GM19463 (cell line): ENCODE measurements around the gene IL4R.

Experiments used
- ATAC-seq: cut with Tn5 transposase; IDR thresholded peaks from one replicate; pipeline ENCODE4 v1.9.1; 2021; ENCODE audit warnings: mild to moderate bottlenecking, moderate library complexity; ENCODE audit not compliant: unreplicated experiment

IL4R gene

DNA sequence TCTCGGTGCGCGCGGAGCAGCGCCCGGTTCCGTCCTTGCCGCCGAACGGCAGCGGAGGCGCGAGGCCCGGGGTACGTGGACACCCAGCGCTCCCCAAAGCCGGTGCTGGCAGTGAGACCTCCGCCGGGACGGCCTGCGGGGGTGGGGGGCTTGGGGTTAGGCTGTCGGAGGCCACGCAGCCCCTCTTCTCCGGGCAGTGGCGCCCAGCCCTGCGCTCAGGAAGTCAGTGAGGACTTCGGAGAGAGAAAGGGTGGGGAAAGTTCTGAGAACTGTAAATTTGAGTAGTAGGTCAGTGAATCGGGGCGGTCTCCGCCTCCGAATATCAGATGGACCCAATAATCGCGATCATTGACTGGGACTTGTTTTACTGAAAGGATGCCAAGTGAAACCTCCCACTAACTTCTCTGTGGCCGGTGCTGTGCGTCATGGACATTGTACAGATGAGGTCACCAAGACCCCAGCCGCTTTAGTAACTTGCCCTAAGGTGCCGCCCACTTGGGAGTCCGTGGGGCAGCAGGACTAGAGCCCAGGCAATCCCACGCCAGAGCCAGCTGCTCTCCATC is 468 bp downstream of the IL4R start:
- peak; percentile 15 for ATAC-seq

DNA sequence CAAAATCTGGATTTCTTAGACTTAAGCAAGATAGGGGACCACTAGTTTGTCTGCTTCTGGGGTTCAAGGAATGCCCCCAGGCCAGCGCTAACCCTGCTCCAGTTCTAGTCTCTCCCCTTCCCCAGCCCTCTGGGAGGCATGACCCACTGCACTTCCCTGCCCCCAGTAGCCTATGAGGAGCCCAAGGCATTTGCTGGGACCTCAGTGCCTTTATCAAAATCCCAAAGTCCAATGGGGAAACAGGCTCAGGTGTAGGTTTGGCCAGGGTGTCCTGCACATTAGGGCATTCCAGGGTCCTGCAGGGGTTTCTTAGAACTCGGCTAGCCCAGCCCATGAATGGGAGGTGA is 1.2 kb downstream of the IL4R start:
- ATAC-seq = no peak

DNA sequence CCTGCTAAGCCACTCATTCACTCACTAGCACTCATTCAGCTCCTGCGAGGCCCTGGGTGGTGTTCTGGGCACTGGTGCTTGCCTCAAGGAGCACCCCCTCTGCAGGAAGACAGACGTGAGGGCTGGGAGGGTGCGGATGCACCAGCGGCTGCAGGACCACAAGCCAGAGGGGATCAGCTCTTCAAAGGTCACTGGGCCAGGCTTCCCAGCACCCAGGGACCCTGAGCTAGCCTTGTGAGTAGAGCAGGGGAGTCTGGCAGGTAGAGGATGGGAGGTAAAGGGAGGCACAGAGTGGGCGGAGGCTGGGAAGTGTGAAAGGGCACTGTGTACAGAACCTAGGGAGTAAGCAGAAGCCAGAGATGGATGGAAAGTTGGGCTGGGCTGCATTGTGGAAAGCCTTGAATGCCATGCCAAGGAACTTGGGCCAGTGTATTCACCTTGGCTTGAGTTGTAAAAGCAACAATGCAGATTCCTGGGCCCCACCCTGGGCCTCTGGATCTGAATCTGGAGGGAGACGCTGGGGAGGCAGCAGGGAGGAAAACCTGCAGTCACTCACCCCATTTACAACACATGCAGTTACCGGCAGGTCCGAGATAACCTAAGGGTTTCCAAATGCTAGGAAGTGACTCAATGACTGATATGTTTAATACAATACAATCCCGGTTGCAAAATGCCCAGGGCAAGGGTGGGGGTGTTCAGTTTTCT is 1.7 kb downstream of the IL4R start:
- ATAC-seq = no peak

DNA sequence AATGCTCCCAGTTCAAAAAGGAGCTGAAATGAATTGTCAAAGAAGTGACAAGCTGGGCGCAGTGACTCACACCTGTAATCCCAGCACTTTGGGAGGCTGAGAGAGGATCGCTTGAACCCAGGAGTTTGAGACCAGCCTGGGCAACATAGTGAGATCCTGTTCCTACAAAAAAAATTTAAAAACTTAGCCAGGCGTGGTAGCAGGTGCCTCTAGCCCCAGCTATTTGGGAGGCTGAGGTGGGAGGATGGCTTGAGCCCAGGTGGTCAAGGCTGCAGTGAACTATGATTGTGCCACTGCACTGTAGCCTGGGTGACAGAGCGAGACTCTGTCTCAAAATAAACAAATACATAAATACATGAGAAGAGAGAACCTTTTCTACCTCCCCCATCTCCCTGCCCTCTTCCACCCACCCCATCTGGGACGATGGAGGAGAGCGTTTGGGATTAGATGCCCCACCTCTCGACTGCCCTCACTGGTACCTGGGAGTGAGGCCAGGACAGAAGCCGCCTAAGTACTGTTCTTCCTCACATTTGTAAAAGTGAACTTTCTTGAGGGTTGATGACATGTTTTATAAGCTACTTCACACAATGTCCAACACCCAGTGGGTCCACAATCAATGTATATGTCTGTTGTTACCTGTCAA is 2.4 kb downstream of the IL4R start:
- ATAC-seq = no peak

DNA sequence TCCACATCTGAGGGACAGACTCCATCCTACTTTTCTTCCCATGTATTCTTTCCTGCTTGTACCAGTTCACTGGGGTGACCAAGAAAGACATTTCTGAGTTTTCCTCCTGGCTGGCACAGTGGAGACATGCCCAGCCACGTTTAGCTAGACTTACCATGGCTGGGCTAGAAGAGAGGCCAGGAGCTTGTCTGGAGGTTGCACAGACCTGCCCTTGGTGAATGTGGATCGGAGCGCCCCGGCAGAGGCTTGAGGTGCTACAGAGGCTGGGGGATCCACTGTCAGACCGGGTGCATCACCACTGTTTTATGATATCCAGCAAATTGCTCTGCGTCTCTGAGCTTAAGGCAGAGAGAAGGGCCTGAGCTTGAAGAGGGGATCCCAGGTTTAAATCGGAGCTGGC is 3.5 kb downstream of the IL4R start:
- no peak for ATAC-seq

DNA sequence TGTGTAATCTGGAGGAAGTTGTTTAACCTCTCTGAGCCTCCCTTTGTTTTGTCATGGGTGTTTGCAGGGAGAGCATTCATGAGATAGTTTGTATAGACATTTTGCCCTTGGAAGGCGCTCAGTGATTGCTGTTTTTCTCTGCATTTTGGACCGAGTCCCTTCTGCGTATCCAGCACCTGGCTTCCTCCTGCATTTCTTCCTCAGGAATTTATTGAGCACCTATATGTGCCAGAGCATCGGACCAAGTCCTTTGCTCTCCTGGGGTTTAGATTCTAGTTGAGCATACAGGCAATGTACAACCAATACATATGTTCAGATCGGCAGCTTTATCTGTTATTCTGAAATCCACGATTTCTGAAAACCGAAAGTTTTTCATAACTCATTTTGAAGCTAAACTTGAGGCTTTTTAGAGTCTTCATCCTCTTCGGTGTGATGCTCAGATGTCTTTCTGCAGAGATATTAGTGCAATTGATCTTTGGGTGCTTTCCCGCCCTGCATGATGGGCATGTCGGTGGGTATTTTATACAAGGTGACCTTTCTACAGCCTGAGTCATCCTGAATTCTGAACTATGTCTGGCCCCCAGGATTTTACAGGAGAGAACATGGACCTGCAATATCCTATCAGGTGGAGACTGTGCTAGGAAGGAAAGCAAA is 4.1 kb downstream of the IL4R start:
- no peak for ATAC-seq

DNA sequence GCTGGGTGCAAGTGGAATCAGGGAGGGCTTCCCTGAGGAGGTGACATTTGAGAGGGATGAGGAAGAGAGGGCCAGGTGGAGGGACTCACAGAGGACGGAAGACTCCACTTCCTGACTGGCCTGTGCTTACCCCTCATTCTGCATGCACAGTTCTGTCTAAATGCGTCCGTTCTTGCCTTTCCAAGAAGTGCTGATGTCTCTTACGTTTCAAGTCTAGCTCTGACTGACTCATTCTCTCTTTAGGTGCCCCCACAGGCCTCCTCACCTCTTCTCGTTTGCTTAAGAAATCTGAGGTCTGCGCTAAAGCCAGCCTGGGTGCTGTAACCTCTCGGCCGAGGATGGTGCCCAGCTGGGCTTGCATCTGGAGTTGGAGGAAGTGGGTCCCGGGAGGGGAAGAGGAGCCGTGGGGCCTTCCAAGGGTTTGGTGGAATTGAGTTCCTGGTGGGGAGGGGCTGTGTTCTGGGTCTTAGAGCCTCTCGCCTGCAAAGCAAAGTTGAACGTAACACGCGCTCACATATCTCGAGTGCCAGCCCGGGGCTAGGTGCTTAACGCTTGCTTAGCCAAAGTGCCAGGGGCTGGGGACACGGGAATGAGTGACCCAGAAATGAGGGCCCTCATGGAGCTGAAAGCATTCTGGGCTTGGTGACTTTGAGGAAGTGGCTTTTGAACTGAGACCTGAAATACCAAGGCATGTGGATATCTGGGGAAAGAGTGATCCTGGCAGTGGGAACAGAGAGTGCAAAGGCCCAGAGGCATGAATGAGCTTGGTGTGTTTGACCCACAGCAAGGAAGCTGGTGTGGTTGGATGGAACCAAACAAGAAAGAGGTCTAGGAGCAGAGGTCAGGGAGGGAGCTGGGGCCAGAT is 4.8 kb downstream of the IL4R start:
- ATAC-seq = peak; percentile 29

DNA sequence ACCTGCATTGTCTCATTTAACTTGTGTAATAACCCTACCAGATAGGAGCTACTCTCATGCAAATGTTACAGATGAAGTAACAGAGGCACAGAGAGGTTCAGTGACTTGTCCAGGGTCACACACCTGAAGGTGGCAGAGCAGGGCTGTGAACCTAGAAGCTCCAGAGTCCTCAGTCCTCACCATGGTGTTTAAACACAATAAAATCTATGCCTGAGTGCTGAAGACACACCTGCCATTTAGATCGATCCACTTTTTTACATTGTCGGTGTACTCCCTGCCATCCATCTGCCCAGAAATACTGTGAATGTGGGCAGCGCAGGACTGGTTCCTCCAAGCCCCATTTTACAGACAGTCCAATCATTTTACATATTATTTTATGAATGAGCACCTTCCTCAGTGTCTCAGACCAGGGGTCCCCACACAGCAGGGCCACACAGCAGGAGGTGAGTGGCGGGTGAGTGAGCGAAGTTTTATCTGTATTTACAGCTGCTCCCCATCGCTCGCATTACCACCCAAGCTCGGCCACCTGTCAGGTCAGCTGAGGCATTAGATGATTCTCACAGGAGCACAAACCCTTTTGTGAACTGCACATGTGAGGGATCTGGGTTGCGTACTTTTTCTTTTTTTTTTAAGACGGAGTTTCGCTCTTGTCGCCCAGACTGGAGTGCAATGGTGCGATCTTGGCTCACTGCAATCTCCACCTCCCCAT is 5.6 kb downstream of the IL4R start:
- ATAC-seq = no peak

DNA sequence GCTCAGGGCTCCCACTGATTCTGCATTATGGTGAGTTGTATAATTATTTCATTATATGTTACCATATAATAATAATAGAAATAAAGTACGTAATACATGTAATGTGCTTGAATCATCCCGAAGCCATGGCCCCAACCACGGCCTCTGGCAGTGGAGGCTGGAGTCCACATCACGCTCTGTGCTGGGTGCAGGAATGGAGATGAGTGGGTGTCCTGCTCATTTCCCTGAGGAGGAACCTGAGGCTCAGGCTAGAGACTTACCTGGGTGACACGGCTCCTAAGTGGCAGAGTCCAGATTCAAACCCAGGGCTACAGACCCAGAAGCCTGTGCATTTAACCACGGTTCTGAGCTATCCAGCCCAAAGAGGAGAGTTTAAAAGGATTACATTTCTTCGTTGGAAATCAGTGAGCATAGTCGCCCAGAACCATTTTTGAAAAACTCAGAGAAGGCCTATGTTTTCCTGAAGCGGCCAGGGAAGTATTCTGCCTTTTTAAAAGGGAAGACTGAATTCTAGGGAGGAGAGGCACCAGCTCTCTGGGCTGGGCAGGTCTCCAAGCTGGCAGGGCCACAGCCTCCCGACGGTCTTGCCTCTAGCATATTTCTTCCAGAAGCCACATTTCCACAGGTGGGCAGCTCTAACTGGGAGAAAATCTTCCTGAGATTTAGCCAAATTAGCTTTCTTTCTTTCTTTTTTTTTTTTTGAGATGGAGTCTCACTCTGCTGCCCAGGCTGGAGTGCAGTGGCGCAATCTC is 6.7 kb downstream of the IL4R start:
- no peak for ATAC-seq

DNA sequence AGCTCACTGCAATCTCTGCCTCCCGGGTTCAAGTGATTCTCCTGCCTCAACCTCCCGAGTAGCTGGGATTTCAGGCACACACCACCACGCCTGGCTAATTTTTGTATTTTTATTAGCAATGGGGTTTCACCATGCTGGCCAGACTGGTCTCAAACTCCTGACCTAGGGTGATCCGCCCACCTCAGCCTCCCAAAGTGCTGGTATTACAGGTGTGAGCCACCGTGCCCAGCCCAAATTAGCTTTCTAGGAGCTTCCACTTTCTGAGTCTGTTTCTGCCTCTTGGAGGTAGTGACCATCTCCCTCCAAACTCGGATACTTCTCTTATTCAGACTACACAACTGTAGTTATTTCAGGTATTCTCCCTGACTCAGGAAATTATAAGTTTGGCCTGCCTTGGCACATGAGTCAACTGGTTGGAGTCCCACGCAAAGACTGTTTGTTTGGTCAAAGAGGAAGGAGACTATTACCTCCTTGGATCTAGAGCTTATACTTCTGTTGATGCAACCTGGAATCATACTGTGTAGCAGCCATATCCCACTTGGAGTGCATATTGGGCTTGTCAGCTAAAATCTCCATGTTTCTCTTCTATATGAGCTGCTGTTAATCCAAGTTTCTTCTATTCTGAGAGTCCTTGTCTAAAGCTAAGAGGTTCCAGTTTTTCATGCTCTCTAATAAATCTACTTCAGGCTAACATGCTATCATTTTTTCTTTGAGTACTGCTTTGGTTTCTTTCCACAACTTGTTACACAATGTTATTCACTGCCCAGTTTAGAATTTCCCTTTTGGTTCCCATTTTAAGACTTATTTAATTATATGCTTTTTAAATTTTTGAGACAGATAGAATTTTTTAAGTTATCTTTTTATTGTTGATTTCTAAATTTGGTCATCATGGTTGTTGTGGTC is 7.5 kb downstream of the IL4R start:
- ATAC-seq = no peak

DNA sequence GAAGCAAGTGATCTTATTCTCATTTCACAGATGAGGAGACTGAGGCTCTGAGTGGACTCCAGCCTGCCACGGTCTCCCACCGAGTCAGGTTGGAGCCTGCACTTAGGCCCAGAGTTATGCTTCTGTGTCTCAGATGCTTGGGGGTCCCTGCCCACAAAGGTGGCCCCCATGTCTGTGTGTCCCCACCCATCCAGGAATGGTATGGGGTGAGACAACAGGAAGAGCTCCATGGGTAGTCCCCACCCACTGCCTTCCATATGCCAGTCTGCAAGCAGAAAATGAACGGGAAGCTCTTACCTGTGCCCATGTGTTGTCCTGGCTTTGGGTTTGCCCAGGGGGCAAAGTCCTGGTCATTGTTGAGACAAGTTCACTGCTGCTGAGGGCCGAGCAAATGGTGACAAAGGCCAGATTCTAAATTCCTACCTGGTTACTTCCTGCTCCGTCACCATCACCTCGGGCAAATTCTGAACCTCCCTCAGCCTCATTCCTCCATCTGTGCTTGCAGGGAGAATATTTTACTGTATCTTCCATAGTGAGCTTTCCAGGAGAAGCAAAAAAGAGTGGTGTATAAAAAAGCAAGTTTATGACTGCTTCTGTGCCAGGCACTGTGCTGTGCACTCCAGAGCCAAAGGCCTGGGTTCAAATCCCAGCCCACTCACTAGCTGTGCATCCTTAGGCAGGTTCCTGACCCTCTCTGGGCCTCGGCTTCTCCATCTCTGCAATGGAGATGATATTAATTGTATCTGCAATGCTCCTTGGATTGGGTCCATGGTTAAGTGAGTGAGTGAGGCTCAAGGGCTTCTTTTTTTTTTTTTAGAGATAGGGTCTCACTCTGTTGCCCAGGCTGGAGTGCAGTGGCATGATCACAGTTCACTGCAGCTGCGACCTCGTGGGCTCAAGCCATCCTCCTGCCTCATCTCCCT is 9.3 kb downstream of the IL4R start:
- no peak for ATAC-seq

DNA sequence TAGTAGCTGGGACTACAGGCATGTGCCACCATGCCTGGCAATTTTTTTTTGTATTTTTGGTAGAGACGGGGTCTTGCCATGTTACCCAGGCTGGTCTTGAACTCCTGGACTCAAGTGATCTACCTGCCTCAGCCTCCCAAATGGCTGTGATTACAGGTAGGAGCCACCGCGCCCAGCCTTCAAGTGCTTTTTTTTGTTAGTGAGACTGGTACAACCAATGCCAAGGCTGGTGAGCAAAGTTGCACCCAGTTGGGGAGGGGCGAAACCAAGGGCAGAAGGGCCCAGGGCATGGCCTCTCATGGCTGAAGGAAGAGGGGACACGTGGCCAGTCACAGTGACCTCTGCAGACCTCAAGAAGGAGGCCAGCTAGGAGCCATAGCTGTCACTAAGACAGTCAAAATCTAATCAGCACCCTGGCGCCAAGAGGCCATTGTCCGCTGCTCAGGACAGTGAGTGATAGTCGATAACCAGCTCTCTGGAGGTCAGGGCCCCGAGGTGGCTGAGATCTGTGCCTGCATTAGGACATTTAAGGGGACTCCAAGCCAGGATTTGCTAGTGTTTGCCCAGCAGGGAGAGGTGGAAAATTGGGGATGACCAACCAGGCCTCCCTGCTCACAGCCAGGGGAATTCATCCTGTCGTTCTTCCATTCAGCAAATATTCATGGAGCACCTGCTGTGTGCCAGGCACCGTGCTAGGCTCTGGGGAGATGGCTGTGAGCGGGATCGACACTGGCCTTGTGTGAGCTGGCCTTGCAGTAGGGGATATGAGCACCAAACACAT is 10.2 kb downstream of the IL4R start:
- ATAC-seq = no peak

DNA sequence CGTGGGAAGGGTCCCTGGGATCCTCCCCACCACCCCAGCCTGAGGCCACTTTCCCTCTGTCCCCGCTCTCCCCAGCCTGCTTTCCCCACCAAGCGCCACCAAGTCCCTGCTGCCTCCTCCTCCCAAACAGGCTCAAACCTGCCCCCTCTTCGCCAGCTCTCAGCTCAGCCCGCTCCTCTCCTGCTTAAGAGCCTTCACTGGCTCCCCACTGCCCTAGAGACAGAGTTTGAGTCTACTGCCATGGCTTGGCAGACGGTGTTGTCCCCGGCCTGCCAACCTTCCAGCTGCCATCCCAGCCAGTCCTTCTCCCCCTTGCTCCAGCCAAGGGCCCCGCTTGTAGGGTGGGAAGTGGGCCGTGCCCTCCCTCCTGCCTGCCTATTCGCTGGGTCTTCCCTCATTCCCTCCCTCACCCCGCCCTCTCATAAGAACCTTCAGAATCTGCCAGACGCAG is 11.1 kb downstream of the IL4R start:
- no peak for ATAC-seq

DNA sequence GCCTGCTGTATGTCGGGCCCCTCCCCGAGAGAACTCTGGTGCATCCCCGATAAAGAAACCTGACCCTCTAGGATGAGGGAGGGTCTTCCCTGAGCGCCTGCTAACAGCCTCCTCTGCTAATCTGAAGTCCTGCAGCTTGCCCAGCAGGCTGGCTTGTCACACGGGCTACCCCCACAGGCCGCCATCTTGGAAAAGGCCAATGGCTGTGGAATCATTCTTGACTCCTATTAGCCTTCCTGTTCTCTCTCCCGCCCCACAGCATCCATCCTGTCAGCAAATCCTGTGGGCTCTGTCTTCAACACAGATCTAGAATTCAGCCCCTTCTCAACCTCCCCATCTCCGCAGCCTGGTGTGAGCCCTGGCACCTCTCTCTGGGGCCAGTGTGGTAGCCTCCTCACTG is 12.0 kb downstream of the IL4R start:
- no peak for ATAC-seq

DNA sequence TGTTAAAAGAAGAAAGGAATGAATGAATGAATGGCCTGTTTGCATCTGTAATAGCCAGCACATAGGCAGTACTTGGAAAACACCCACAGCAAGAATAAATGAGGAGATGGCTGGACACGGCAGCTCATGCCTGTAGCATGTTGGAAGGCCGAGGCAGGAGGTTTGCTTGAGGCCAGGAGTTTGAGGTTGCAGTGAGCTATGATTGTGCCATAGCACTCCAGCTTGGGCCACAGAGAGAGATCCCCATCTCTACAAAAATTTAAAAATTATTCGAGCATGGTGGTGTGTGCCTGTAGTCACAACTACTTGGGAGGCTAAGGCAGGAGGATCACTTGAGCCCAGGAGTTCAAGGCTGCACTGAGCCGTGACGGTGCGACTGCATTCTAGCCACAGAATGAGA is 12.5 kb downstream of the IL4R start:
- peak; percentile 9 for ATAC-seq

DNA sequence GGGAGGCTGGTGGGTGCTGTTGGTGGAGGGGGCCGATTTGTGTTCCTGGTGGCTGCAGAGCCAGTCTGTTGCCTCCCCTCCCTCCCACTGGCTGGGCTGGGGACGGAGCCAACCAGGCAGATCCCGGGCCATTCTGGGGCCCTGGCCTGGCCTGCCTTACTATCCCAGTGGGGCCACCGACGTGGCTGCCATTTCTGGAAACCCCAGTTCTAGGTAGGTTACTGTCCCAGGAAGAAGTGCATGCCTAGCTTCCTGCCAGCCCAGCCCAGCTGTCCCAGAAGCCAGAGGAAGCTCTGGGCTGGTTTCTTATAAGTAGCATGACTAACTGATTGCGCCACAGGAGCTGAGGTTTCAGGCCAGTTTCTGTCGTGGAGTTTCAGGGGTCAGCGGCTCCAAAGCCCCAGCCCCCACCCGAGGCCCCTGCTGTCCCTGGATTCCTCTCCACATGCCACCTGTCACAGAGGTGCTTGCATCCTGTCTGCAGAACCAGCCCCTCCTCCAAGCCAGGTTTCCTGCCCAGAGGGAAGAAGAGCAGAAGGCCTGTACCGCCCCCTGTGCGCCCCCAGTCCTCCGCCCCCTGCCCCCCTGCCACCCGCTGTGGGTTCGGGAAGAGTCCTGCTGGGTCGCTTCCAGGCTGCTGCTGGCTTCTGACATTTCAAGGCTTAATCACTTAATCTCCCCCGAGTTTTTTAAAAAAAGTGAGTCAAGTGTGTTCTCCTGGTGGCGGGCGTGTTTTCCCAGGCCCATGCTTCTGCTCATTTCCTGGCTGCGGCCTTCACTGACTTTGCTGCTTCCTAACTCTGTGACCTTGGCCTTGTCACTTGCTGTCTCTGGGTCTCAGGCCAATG is 13.2 kb downstream of the IL4R start:
- peak; percentile 67 for ATAC-seq
